Tibial artery (tissue), 4 donors: ENCODE results near the gene KIAA0513.

Source experiments
- DNase-seq, 2 donors: peaks; one replicate each; pipeline ENCODE4 v3.0.0-alpha.2; 2019
- H3K27ac ChIP-seq, 2 donors: fragments of 200-600 bp; sonication (generic) in 1 of 2; 1 replicate in 1 of 2; 2 replicates in 1 of 2; pipeline ENCODE4 v1.5.1; 2018 to 2019; ENCODE audit warnings: mild to moderate bottlenecking in 1 of 2
- H3K27me3 ChIP-seq, 2 donors: fragments of 200-600 bp; sonication (generic) in 1 of 2; one replicate each; pipeline versions ENCODE4 v1.5.1 to v1.6.0; 2016 to 2019
- H3K36me3 ChIP-seq, 3 donors: fragments of 200-600 bp; sonication (generic) in 2 of 3; one replicate each; pipeline ENCODE4 v1.5.1; 2016 to 2019; ENCODE audit warnings: mild to moderate bottlenecking in 2 of 3
- H3K4me1 ChIP-seq, 4 donors: fragments of 200-600 bp; sonication (generic) in 2 of 4; 1 replicate in 3 of 4; 2 replicates in 1 of 4; pipeline ENCODE4 v1.5.1; 2016 to 2019
- H3K4me3 ChIP-seq, 2 donors: fragments of 200-600 bp; sonication (generic) in 1 of 2; 1 replicate in 1 of 2; 2 replicates in 1 of 2; pipeline ENCODE4 v1.5.1; 2018 to 2019; ENCODE audit warnings: mild to moderate bottlenecking in 2 of 2
- H3K9me3 ChIP-seq, 3 donors: fragments of 200-600 bp; sonication (generic) in 1 of 3; one replicate each; pipeline ENCODE4 v1.5.1; 2016 to 2019
- CTCF ChIP-seq, 2 experiments: fragments of 200-600 bp in 1 of 2; fragments of 450-650 bp in 1 of 2; IDR thresholded peaks; one replicate each; pipeline ENCODE4 v1.5.1; 2017 to 2019; ENCODE audit warnings: antibody characterized with exemption in 2 of 2, mild to moderate bottlenecking in 1 of 2, moderate library complexity in 1 of 2
- intact Hi-C: fragments of 100-400 bp; cut with DNase I; formaldehyde crosslinking; loops from one replicate; pipeline ENCODE4 v1.15.0; 2023; ENCODE audit warnings: low total_unique reads

KIAA0513 gene

DNA sequence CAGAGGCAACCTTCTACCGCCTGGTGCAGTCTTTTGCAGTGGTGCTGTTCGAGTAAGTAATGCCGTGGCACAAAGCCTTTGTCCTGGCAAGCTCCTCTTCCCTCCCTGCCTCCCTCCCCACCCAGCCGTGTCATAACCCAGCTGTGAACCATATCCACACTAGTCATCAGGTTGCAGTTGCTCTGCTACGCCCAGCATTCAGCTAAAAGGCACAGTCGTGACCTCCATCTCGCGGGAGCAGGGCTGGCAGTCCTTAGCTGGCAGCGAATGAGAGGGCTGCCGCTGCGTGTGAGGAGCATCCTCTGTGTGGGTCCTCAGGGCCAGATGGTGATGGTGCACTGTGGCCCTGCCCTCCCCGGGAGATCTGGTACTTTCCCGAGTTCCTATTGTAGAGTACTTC, 45.4 kb downstream of the KIAA0513 start:
- no peaks in the 10 kb centered on the region for H3K4me1 ChIP-seq
- no peak overlapping the region for H3K4me3 ChIP-seq
- TF ChIP-seq CTCF (IDR thresholded peaks at IDR 0.05): no peak
- intact Hi-C loops: no loop called here
- DNase-seq: no peak
- no peaks in the 10 kb centered on the region for H3K9me3 ChIP-seq
- peaks cover 10 to 52% (median 40%) of the 10 kb centered on the region in 3 donors for H3K36me3 ChIP-seq
- H3K27me3 ChIP-seq: no peaks in the 10 kb centered on the region
- no peak overlapping the region for H3K27ac ChIP-seq

DNA sequence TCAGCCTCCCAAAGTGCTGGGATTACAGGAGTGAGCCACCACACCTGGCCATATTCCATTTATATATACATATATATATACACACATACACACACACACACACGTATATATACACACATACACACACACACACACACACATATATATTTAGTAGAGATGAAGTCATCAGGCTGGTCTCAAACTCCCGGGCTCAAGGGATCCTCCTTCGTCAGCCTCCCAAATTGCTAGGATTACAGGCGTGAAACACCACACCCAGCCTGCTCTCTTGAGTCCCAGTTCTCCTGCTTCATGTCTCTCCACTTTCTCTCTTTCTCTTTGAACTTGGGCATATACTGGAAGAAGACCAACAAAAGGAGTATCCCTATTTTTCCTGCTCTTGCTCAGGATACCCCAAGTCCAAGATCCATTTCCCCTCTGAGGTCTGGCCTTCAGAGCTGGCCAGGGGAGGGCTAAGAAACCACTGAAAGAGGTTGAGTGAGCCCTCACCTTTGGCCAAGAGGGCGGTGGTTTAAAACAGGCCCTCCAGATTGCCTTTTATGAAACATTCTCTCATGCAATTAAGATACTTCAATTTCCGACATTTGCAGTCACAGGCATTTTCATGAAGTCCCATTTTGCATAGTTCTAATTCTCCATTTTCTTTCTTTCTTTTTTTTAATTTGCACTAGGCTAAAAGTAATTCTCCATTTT, 46.8 kb downstream of the KIAA0513 start:
- no peak for TF ChIP-seq CTCF (IDR thresholded peaks at IDR 0.05)
- peaks cover 21 to 55% (median 47%) of the 10 kb centered on the region in 3 donors for H3K36me3 ChIP-seq
- intact Hi-C loops: no loop called here
- no peaks in the 10 kb centered on the region for H3K27me3 ChIP-seq
- no peaks in the 10 kb centered on the region for H3K4me1 ChIP-seq
- H3K27ac ChIP-seq: no peak overlapping the region
- H3K9me3 ChIP-seq: no peaks in the 10 kb centered on the region
- no peak overlapping the region for H3K4me3 ChIP-seq
- no peak for DNase-seq

GRCh38 chr16:85075236-85075924, 47.8 kb downstream of the KIAA0513 start:
- Histone ChIP-seq H3K4me1 (no peaks in the 10 kb centered on the region), H3K36me3 (peaks cover 26 to 53% (median 51%) of the 10 kb centered on the region in 3 donors), H3K4me3 (no peak overlapping the region), H3K27ac (no peak overlapping the region), H3K27me3 (no peaks in the 10 kb centered on the region), H3K9me3 (no peaks in the 10 kb centered on the region)
- no peak for TF ChIP-seq CTCF (IDR thresholded peaks at IDR 0.05)
- DNase-seq: no peak
- intact Hi-C loops: no loop called here

GRCh38 chr16:85077039-85077438, 49.4 kb downstream of the KIAA0513 start:
- no peak for TF ChIP-seq CTCF (IDR thresholded peaks at IDR 0.05)
- no peak overlapping the region for H3K27ac ChIP-seq
- no peak for DNase-seq
- H3K36me3 ChIP-seq: peaks cover 26 to 54% (median 44%) of the 10 kb centered on the region in 3 donors
- intact Hi-C loops: no loop called here
- no peaks in the 10 kb centered on the region for H3K27me3 ChIP-seq
- H3K9me3 ChIP-seq: no peaks in the 10 kb centered on the region
- no peak overlapping the region for H3K4me3 ChIP-seq
- no peaks in the 10 kb centered on the region for H3K4me1 ChIP-seq

DNA sequence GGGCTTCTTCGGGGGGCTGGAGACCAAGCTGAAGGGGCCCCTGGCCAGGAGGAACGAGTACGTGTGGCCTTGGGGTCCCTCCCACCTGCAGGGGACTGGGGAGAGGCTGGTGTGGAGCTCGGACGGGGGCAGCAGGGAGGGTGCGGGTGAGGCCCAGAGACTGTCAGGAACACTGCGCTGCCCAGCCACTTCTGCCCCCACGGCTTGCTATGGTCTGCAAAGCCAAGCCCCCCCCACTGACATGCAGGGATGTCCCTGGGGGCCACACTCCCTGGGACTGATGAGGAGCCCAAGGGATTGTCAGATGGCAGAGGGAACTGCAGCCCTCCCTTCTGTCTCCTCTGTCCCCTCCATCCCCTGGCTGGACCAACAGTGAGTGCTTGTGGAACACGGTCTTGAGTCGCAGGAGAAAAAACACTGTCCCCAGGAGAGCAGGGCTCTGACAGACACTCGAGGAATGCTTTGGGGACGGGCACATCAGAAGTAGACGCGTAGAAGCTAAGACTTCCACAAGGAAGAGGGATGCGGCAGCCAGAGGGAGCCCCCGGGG, 50.1 kb downstream of the KIAA0513 start:
- Histone ChIP-seq H3K9me3 (no peaks in the 10 kb centered on the region), H3K27me3 (no peaks in the 10 kb centered on the region), H3K36me3 (peaks cover 23 to 50% (median 44%) of the 10 kb centered on the region in 3 donors), H3K4me1 (no peaks in the 10 kb centered on the region), H3K27ac (no peak overlapping the region), H3K4me3 (no peak overlapping the region)
- intact Hi-C loops: no loop called here
- no peak for DNase-seq
- TF ChIP-seq CTCF (IDR thresholded peaks at IDR 0.05): no peak
